ENCODE data around the gene TCEANC2. TPM values are rescaled to one million over a fixed set of nuclear protein-coding genes. Genes with fewer than 3 reads are reported as not detected.

Gene TCEANC2
- total and polyA plus RNA-seq, 12 donors, result 1.3 to 12.5 (median 5.6) TPM

DNA sequence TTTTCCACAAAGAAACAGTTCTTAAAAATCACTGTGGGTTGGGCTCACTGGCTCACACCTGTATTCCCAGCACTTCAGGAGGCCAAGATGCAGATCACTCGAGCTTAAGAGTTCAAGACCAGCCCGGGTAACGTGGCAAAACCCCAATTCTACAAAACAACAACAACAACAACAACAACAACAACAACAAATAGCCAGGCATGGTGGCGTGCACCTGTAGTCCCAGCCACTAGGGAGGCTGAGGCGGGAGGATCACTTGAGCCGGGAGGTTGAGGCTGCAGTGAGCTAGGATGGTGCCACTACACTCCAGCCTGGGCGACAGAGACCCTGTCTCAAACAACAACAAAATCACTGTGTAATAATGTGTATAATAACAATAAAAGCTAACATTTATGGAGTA is 58.6 kb downstream of the TCEANC2 start:
- intact Hi-C loops (cut with DNase I), result no loop called here
- H3K27ac ChIP-seq, result no peak overlapping the region
- H3K9me3 ChIP-seq (replicated peaks in 1 of 3), result no peaks in the 10 kb centered on the region
- H3K27me3 ChIP-seq, result no peaks in the 10 kb centered on the region
- no peaks in the 10 kb centered on the region for H3K36me3 ChIP-seq (replicated peaks in 1 of 2)
- peaks cover 0 to 7% of the 10 kb centered on the region in 2 donors for H3K4me1 ChIP-seq (replicated peaks in 1 of 2)
- peak in 2 of 7 donors; percentile 5 to 40 for DNase-seq
- TF ChIP-seq POLR2A (IDR thresholded peaks at IDR 0.05), result no peak
- TF ChIP-seq, protein P1, sequence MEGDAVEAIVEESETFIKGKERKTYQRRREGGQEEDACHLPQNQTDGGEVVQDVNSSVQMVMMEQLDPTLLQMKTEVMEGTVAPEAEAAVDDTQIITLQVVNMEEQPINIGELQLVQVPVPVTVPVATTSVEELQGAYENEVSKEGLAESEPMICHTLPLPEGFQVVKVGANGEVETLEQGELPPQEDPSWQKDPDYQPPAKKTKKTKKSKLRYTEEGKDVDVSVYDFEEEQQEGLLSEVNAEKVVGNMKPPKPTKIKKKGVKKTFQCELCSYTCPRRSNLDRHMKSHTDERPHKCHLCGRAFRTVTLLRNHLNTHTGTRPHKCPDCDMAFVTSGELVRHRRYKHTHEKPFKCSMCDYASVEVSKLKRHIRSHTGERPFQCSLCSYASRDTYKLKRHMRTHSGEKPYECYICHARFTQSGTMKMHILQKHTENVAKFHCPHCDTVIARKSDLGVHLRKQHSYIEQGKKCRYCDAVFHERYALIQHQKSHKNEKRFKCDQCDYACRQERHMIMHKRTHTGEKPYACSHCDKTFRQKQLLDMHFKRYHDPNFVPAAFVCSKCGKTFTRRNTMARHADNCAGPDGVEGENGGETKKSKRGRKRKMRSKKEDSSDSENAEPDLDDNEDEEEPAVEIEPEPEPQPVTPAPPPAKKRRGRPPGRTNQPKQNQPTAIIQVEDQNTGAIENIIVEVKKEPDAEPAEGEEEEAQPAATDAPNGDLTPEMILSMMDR (IDR thresholded peaks at IDR 0.05), result no peak
- no peak overlapping the region for H3K4me3 ChIP-seq
- 85 to 96% (median 96%) methylated on average over 6 to 7 of the region's 7 CpGs for WGBS, 4 donors

DNA sequence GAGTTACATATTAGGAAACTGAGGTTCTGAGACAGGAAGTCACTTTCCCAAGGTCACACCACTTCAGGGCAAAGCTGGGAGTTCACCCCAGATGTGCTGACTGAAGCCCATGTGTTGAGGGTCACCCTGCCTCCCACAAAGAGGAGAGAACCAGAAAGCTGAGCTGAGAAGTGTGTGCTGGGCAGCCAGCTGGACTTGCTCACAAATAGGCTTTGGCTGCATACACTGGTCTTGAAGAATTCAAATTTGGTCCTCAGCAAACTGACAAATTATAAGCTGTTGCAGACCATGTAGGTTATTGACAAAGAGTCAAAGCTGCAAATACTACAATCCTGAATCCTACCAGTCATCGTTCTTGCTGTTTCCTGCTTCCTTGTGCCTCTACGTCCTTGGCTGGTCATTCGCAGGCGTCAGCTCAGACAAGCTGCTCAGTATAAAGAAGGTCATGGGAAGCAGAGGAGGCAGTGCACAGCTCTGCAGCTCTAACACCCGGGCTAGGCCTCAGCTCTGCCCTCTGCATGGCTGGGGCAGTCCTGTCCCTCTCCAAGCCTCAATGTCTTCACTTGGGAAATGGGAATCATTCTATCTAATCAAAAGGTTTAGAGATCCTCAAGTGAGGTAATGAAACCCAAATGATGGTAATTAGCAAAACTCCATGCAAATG is 59.4 kb downstream of the TCEANC2 start:
- Histone ChIP-seq H3K4me3 (no peak overlapping the region), H3K36me3 (replicated peaks in 1 of 2) (no peaks in the 10 kb centered on the region), H3K27ac (peak overlapping the region in 1 of 5 donors; percentile 41), H3K27me3 (no peaks in the 10 kb centered on the region), H3K9me3 (replicated peaks in 1 of 3) (no peaks in the 10 kb centered on the region), H3K4me1 (replicated peaks in 1 of 2) (peaks cover 0 to 7% of the 10 kb centered on the region in 2 donors)
- WGBS, 4 donors, result 31 to 65% (median 39%) methylated on average over 5 of the region's 5 CpGs
- DNase-seq, result peak in 4 of 7 donors; percentile 26 to 64 (median 52)
- no peak for TF ChIP-seq POLR2A (IDR thresholded peaks at IDR 0.05)
- TF ChIP-seq, protein P1 (IDR thresholded peaks at IDR 0.05), result no peak
- intact Hi-C loops (cut with DNase I), result no loop called here

DNA sequence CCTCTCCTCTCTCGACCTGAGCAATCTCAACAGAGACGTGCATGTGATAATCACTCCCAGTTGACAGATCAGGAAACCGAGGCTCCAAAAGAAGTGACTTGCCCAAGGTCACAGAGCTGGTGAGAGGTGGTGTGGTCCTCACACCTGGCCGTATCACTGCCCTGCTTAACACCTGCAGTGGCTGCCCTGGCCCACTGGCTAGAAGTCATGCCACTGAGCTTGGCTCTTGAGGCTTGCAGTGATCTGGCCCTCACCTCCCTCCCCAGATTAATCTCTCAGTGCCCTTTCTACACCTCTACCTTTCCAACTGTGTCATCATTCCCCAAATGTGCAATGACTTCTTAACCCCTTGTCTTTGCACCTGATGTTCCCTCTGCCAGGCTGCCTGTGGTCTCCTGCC is 60.6 kb downstream of the TCEANC2 start:
- no peak overlapping the region for H3K27ac ChIP-seq
- TF ChIP-seq POLR2A (IDR thresholded peaks at IDR 0.05), result no peak
- TF ChIP-seq, protein P1 (IDR thresholded peaks at IDR 0.05), result no peak
- no peak for DNase-seq
- WGBS, 4 donors, result 89 to 94% (median 92%) methylated on average over 4 of the region's 4 CpGs
- H3K27me3 ChIP-seq, result no peaks in the 10 kb centered on the region
- intact Hi-C loops (cut with DNase I), result no loop called here
- H3K4me3 ChIP-seq, result no peak overlapping the region
- no peaks in the 10 kb centered on the region for H3K9me3 ChIP-seq (replicated peaks in 1 of 3)
- H3K4me1 ChIP-seq (replicated peaks in 1 of 2), result peaks cover 0 to 12% of the 10 kb centered on the region in 2 donors
- no peaks in the 10 kb centered on the region for H3K36me3 ChIP-seq (replicated peaks in 1 of 2)

DNA sequence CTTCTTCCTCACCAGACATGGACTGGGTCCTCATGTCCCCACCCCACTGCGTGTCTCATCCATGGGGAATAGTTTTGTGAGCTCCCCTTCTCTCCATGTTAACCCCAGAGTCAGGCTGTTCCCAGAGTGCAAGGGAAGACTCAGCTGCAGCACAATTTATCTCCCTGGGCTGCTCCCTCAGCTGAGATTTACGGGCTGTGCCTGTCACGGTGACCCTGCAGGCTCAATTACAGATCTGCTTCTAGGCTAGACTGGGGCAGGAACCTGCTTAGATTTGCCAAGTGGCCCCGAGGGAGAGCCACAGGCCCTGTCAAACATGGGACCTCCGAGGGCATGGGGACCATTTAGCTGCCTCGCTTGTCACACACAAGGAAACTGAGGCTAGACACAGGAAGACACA is 61.5 kb downstream of the TCEANC2 start:
- H3K4me3 ChIP-seq, result no peak overlapping the region
- DNase-seq, result no peak
- H3K9me3 ChIP-seq (replicated peaks in 1 of 3), result no peaks in the 10 kb centered on the region
- H3K4me1 ChIP-seq (replicated peaks in 1 of 2), result peaks cover 0 to 12% of the 10 kb centered on the region in 2 donors
- no peaks in the 10 kb centered on the region for H3K36me3 ChIP-seq (replicated peaks in 1 of 2)
- H3K27ac ChIP-seq, result peak overlapping the region in 1 of 5 donors; percentile 7
- no peak for TF ChIP-seq POLR2A (IDR thresholded peaks at IDR 0.05)
- TF ChIP-seq, protein P1 (IDR thresholded peaks at IDR 0.05), result no peak
- H3K27me3 ChIP-seq, result no peaks in the 10 kb centered on the region
- intact Hi-C loops (cut with DNase I), result no loop called here
- 47 to 71% (median 53%) methylated on average over 5 to 6 of the region's 6 CpGs for WGBS, 4 donors
